ENCODE results near the gene HMOX2.

The HMOX2 gene

GRCh38 chr16:4525069-4525468 is 48.9 kb downstream of the HMOX2 start:
- DNase-seq (ENCODE audit: low spot score): no peak

- DNase-seq (ENCODE audit: low spot score): no peak
These were observed 49.6 kb downstream of the HMOX2 start for GRCh38 chr16:4525634-4526277.

GRCh38 chr16:4529085-4530060 is 53.2 kb downstream of the HMOX2 start:
- peak; percentile 34 for DNase-seq (ENCODE audit: low spot score)

GRCh38 chr16:4531811-4532210 is 55.6 kb downstream of the HMOX2 start:
- no peak for DNase-seq (ENCODE audit: low spot score)

GRCh38 chr16:4532238-4532637 is 56.0 kb downstream of the HMOX2 start:
- DNase-seq (ENCODE audit: low spot score): no peak

- DNase-seq (ENCODE audit: low spot score): no peak
These were observed 57.3 kb downstream of the HMOX2 start for GRCh38 chr16:4533490-4533889.

GRCh38 chr16:4534151-4534790 is 58.1 kb downstream of the HMOX2 start:
- DNase-seq (ENCODE audit: low spot score): no peak

GRCh38 chr16:4535627-4536108 is 59.5 kb downstream of the HMOX2 start:
- no peak for DNase-seq (ENCODE audit: low spot score)

- no peak for DNase-seq (ENCODE audit: low spot score)
These were observed 60.4 kb downstream of the HMOX2 start for GRCh38 chr16:4536391-4537106.

- DNase-seq (ENCODE audit: low spot score): peak; percentile 43
These were observed 61.5 kb downstream of the HMOX2 start for GRCh38 chr16:4537376-4538343.

GRCh38 chr16:4538350-4539235 is 62.4 kb downstream of the HMOX2 start, which contains the start of gene CDIP1:
CDIP1 (minus strand) TSS chr16:4538773; CDS start chr16:4514130, 24,643 bp downstream.
- peak; percentile 91 for DNase-seq (ENCODE audit: low spot score)

- no peak for DNase-seq (ENCODE audit: low spot score)
These were observed 63.6 kb downstream of the HMOX2 start for GRCh38 chr16:4539716-4540284.

- no peak for DNase-seq (ENCODE audit: low spot score)
These were observed 68.3 kb downstream of the HMOX2 start for GRCh38 chr16:4544473-4544872.

- DNase-seq (ENCODE audit: low spot score): no peak
These were observed 71.9 kb downstream of the HMOX2 start for GRCh38 chr16:4548124-4548523.

- no peak for DNase-seq (ENCODE audit: low spot score)
These were observed 74.4 kb downstream of the HMOX2 start for GRCh38 chr16:4550591-4550990.

GRCh38 chr16:4552541-4552940 is 76.3 kb downstream of the HMOX2 start:
- no peak for DNase-seq (ENCODE audit: low spot score)

- no peak for DNase-seq (ENCODE audit: low spot score)
These were observed 79.9 kb downstream of the HMOX2 start, which contains the start of gene C16orf96 for GRCh38 chr16:4556112-4556511. C16orf96 (plus strand) TSS chr16:4556340; CDS start chr16:4556490, 150 bp downstream.

- no peak for DNase-seq (ENCODE audit: low spot score)
These were observed 80.4 kb downstream of the HMOX2 start for GRCh38 chr16:4556580-4556979.

GRCh38 chr16:4557973-4558372 is 81.8 kb downstream of the HMOX2 start:
- no peak for DNase-seq (ENCODE audit: low spot score)

Measured in germinal center (tissue), 1 donor.